Bronchial epithelial cell (primary cell): ENCODE data around the gene NUP210L. TPM values are rescaled to one million over a fixed set of nuclear protein-coding genes. Genes with fewer than 3 reads are reported as not detected.

Experiments used
- DNase-seq: peaks from one replicate; pipeline ENCODE4 v3.0.0-alpha.2; 2010; ENCODE audit warnings: low read depth
- FAIRE-seq: peaks from 2 replicates; lab custom pipeline; 2011; peaks lifted over from hg19 to GRCh38; lab: Jason Lieb, UNC
- H3K27me3 ChIP-seq: 2 replicates; pipeline ENCODE4 v1.5.1; 2011; ENCODE audit warnings: low read length; ENCODE audit not compliant: control insufficient read depth, insufficient read depth
- H3K36me3 ChIP-seq: 2 replicates; pipeline ENCODE4 v1.5.1; 2011; ENCODE audit warnings: low read length; ENCODE audit not compliant: control insufficient read depth, insufficient read depth
- H3K4me3 ChIP-seq: 2 replicates; pipeline ENCODE4 v1.5.1; 2011; ENCODE audit warnings: mild to moderate bottlenecking, low read depth, low read length, control low read depth
- CTCF ChIP-seq: IDR thresholded peaks from 2 replicates; pipeline ENCODE4 v1.5.1; 2011; ENCODE audit warnings: mild to moderate bottlenecking, moderate library complexity, low read length, control low read depth, inconsistent platforms; ENCODE audit not compliant: insufficient read depth, severe bottlenecking
- total RNA-seq: library from RNA; depleted of rRNA; stranded (reverse); fragments of >200 nt; gene quantifications from 2 replicates; pipeline ENCODE4 v1.2.1, GENCODE V29; 2014

Gene NUP210L
- total RNA-seq, 1 donor from 2014 or later, result under 0.01 TPM

- no peak overlapping the region for H3K4me3 ChIP-seq
Observed at GRCh38 chr1:153944005-153944826, 210.7 kb downstream of the NUP210L start.

GRCh38 chr1:153942766-153943549, 211.9 kb downstream of the NUP210L start:
- FAIRE-seq (no peak), DNase-seq (no peak)
- Histone ChIP-seq H3K4me3 (no peak overlapping the region), H3K27me3 (no peaks in the 10 kb centered on the region), H3K36me3 (peaks cover 23% of the 10 kb centered on the region)
- TF ChIP-seq CTCF, result no peak

More at GRCh38 chr1:153944005-153944826, 210.7 kb downstream of the NUP210L start:
- no peaks in the 10 kb centered on the region for H3K27me3 ChIP-seq
- no peak for DNase-seq
- FAIRE-seq, result peak; percentile 18
- peaks cover 29% of the 10 kb centered on the region for H3K36me3 ChIP-seq
- TF ChIP-seq CTCF, result no peak

Other genes with a start within 250 kb of the NUP210L start
- gene GATAD2B, start 232.1 kb downstream of the NUP210L start, total RNA-seq, result 1.8 and 3.7 TPM in 2 replicates
- 8.7 and 12.3 TPM in 2 replicates for gene DENND4B, start 208.4 kb downstream of the NUP210L start, total RNA-seq
- 2.6 and 4.7 TPM in 2 replicates for gene CRTC2, start 196.5 kb downstream of the NUP210L start, total RNA-seq
- 71.2 and 108 TPM in 2 replicates for gene SLC39A1, start 191.5 kb downstream of the NUP210L start, total RNA-seq
- gene CREB3L4, start 187.2 kb downstream of the NUP210L start, total RNA-seq, result 4.6 and 7.1 TPM in 2 replicates
- gene JTB, start 177.4 kb downstream of the NUP210L start, total RNA-seq, result 181 and 183 TPM in 2 replicates
- gene RAB13, start 168.7 kb downstream of the NUP210L start, total RNA-seq, result 24.2 and 40.8 TPM in 2 replicates
- gene RPS27, start 164.3 kb downstream of the NUP210L start, total RNA-seq, result 1,160 and 1,698 TPM in 2 replicates
- gene TPM3, start 37.0 kb upstream of the NUP210L start, total RNA-seq, result 279 and 321 TPM in 2 replicates
- not detected in 2 replicates for gene CFAP141, start 51.3 kb upstream of the NUP210L start, total RNA-seq
- 20.8 and 33.9 TPM in 2 replicates for gene UBAP2L, start 65.9 kb upstream of the NUP210L start, total RNA-seq
- 143 and 183 TPM in 2 replicates for gene HAX1, start 117.6 kb upstream of the NUP210L start, total RNA-seq
- gene AQP10, start 166.0 kb upstream of the NUP210L start, total RNA-seq, result 0.13 TPM in 1 of 2 replicates, not detected in the other
- 15.5 and 26.8 TPM in 2 replicates for gene ATP8B2, start 170.5 kb upstream of the NUP210L start, total RNA-seq